ENCODE measurements around the gene SHTN1. TPM values are rescaled to one million over a fixed set of nuclear protein-coding genes. Genes with fewer than 3 reads are reported as not detected.

Gene SHTN1
- total and polyA plus RNA-seq, 2 donors (not counting 1 experiment from before 2014, with no cell fraction given), result 0.33 to 1.6 TPM

- H4K20me1 ChIP-seq (ENCODE audit: control insufficient read depth, extremely low read depth, insufficient read depth, low read length), result no peaks in the 10 kb centered on the region
- no peak overlapping the region for H3K27ac ChIP-seq (ENCODE audit: insufficient read depth, low read length)
- H2AFZ ChIP-seq (ENCODE audit: low read length), result no peak overlapping the region
- H3K4me2 ChIP-seq (ENCODE audit: extremely low read depth, insufficient read depth, low read length), result no peak overlapping the region
- H3K27me3 ChIP-seq (ENCODE audit: control insufficient read depth, insufficient read depth, low read length), result no peaks in the 10 kb centered on the region
- H3K9ac ChIP-seq (ENCODE audit: insufficient read depth, low read length), result no peak overlapping the region
- DNase-seq (ENCODE audit: low read depth in 2 of 2), result no peak
- H3K9me3 ChIP-seq (ENCODE audit: control insufficient read depth, insufficient read depth, low read depth, low read length), result no peaks in the 10 kb centered on the region
- no peaks in the 10 kb centered on the region for H3K79me2 ChIP-seq (ENCODE audit: control insufficient read depth, insufficient read depth, low read length)
- no peaks in the 10 kb centered on the region for H3K4me1 ChIP-seq (ENCODE audit: control insufficient read depth, extremely low read depth, insufficient read depth, low read length)
- no peak overlapping the region for H3K4me3 ChIP-seq (replicated peaks in 1 of 4; ENCODE audit: control extremely low read depth in 1 of 4, insufficient read depth in 1 of 4, low read depth in 3 of 4, low read length in 4 of 4)
- TF ChIP-seq EZH2 (IDR thresholded peaks at IDR 0.05; ENCODE audit: low read length, missing control alignments), result no peak
- TF ChIP-seq CTCF (conservative IDR thresholded peaks at IDR 0.05 in 1 of 2, IDR thresholded peaks at IDR 0.05 in 1 of 2; ENCODE audit: low read depth in 1 of 2, low read length in 2 of 2), result no peak
- H3K36me3 ChIP-seq (ENCODE audit: control insufficient read depth, insufficient read depth, low read length), result no peaks in the 10 kb centered on the region
Observed at GRCh38 chr10:116879817-116880216, 125.2 kb downstream of the SHTN1 start.

- H3K36me3 ChIP-seq (ENCODE audit: control insufficient read depth, insufficient read depth, low read length), result no peaks in the 10 kb centered on the region
- H3K4me1 ChIP-seq (ENCODE audit: control insufficient read depth, extremely low read depth, insufficient read depth, low read length), result no peaks in the 10 kb centered on the region
- H4K20me1 ChIP-seq (ENCODE audit: control insufficient read depth, extremely low read depth, insufficient read depth, low read length), result no peaks in the 10 kb centered on the region
- no peak overlapping the region for H3K27ac ChIP-seq (ENCODE audit: insufficient read depth, low read length)
- no peaks in the 10 kb centered on the region for H3K27me3 ChIP-seq (ENCODE audit: control insufficient read depth, insufficient read depth, low read length)
- no peak overlapping the region for H3K4me3 ChIP-seq (replicated peaks in 1 of 4; ENCODE audit: control extremely low read depth in 1 of 4, insufficient read depth in 1 of 4, low read depth in 3 of 4, low read length in 4 of 4)
- H3K9ac ChIP-seq (ENCODE audit: insufficient read depth, low read length), result no peak overlapping the region
- no peak overlapping the region for H2AFZ ChIP-seq (ENCODE audit: low read length)
- no peak for DNase-seq (ENCODE audit: low read depth in 2 of 2)
- TF ChIP-seq EZH2 (IDR thresholded peaks at IDR 0.05; ENCODE audit: low read length, missing control alignments) (no peak), CTCF (conservative IDR thresholded peaks at IDR 0.05 in 1 of 2, IDR thresholded peaks at IDR 0.05 in 1 of 2; ENCODE audit: low read depth in 1 of 2, low read length in 2 of 2) (no peak)
- no peaks in the 10 kb centered on the region for H3K9me3 ChIP-seq (ENCODE audit: control insufficient read depth, insufficient read depth, low read depth, low read length)
- H3K4me2 ChIP-seq (ENCODE audit: extremely low read depth, insufficient read depth, low read length), result no peak overlapping the region
- H3K79me2 ChIP-seq (ENCODE audit: control insufficient read depth, insufficient read depth, low read length), result no peaks in the 10 kb centered on the region
Observed at GRCh38 chr10:116878123-116878522, 126.9 kb downstream of the SHTN1 start.

GRCh38 chr10:116877391-116877790 lies 127.6 kb downstream of the SHTN1 start:
- H2AFZ ChIP-seq (ENCODE audit: low read length), result no peak overlapping the region
- no peaks in the 10 kb centered on the region for H3K27me3 ChIP-seq (ENCODE audit: control insufficient read depth, insufficient read depth, low read length)
- H4K20me1 ChIP-seq (ENCODE audit: control insufficient read depth, extremely low read depth, insufficient read depth, low read length), result no peaks in the 10 kb centered on the region
- no peaks in the 10 kb centered on the region for H3K36me3 ChIP-seq (ENCODE audit: control insufficient read depth, insufficient read depth, low read length)
- H3K4me3 ChIP-seq (replicated peaks in 1 of 4; ENCODE audit: control extremely low read depth in 1 of 4, insufficient read depth in 1 of 4, low read depth in 3 of 4, low read length in 4 of 4), result no peak overlapping the region
- TF ChIP-seq EZH2 (IDR thresholded peaks at IDR 0.05; ENCODE audit: low read length, missing control alignments) (no peak), CTCF (conservative IDR thresholded peaks at IDR 0.05 in 1 of 2, IDR thresholded peaks at IDR 0.05 in 1 of 2; ENCODE audit: low read depth in 1 of 2, low read length in 2 of 2) (no peak)
- H3K79me2 ChIP-seq (ENCODE audit: control insufficient read depth, insufficient read depth, low read length), result no peaks in the 10 kb centered on the region
- no peak overlapping the region for H3K9ac ChIP-seq (ENCODE audit: insufficient read depth, low read length)
- DNase-seq (ENCODE audit: low read depth in 2 of 2), result no peak
- no peak overlapping the region for H3K27ac ChIP-seq (ENCODE audit: insufficient read depth, low read length)
- H3K4me1 ChIP-seq (ENCODE audit: control insufficient read depth, extremely low read depth, insufficient read depth, low read length), result no peaks in the 10 kb centered on the region
- H3K9me3 ChIP-seq (ENCODE audit: control insufficient read depth, insufficient read depth, low read depth, low read length), result no peaks in the 10 kb centered on the region
- H3K4me2 ChIP-seq (ENCODE audit: extremely low read depth, insufficient read depth, low read length), result no peak overlapping the region

All from fibroblast of lung (primary cell).